OCI-LY3 (cell line): ENCODE results near the gene YLPM1.
A peak's percentile ranks its signal among the peaks of the same experiment; 100 is the strongest.

Source experiments
- H2AFZ ChIP-seq: fragments of 200-600, 300-600 bp; shearing (Covaris generic); 2 replicates; pipeline ENCODE4 v1.6.0; 2014; ENCODE audit warnings: antibody characterized with exemption, low read depth, low read length
- H3K27ac ChIP-seq: fragments of 200-600, 300-600 bp; sonication (generic); 2 replicates; pipeline ENCODE4 v1.5.1; 2014; ENCODE audit warnings: mild to moderate bottlenecking, low read length, moderate library complexity, mixed read lengths
- H3K27me3 ChIP-seq: fragments of 200-600, 300-600 bp; sonication (generic); 2 replicates; pipeline ENCODE4 v1.6.1; 2014; ENCODE audit warnings: low read depth, low read length, mixed read lengths
- H3K36me3 ChIP-seq: fragments of 200-600, 300-600 bp; sonication (generic); replicated peaks from 2 replicates; pipeline ENCODE3; 2014; ENCODE audit warnings: low read depth, low read length, mixed read lengths
- H3K4me1 ChIP-seq: fragments of 300-600, 200-600 bp; sonication (generic); 2 replicates; pipeline ENCODE4 v1.6.1; 2014; ENCODE audit warnings: low read length, mixed read lengths
- H3K4me2 ChIP-seq: fragments of 200-600, 300-600 bp; sonication (generic); 2 replicates; pipeline ENCODE4 v1.6.1; 2014; ENCODE audit warnings: low read length, mixed read lengths
- H3K4me3 ChIP-seq: fragments of 300-600, 200-600 bp; sonication (generic); 2 replicates; pipeline ENCODE4 v1.5.1; 2014; ENCODE audit warnings: antibody characterized with exemption, mild to moderate bottlenecking, low read length, moderate library complexity
- H3K79me2 ChIP-seq: fragments of 300-600, 200-600 bp; shearing (Covaris generic); 2 replicates; pipeline ENCODE4 v1.6.1; 2014; ENCODE audit warnings: mild to moderate bottlenecking, low read length, mixed read lengths
- H3K9ac ChIP-seq: fragments of 300-600, 200-600 bp; shearing (Covaris generic); 2 replicates; pipeline ENCODE4 v1.6.0; 2014; ENCODE audit warnings: mild to moderate bottlenecking, low read length, moderate library complexity
- H3K9me3 ChIP-seq: fragments of 200-600, 300-600 bp; shearing (Covaris generic); 2 replicates; pipeline ENCODE4 v1.6.1; 2014; ENCODE audit warnings: low read length, mixed read lengths; ENCODE audit not compliant: insufficient read depth
- H4K20me1 ChIP-seq: fragments of 200-600, 300-600 bp; sonication (generic); 2 replicates; pipeline ENCODE4 v1.6.1; 2016; ENCODE audit warnings: low read length, mixed read lengths; ENCODE audit not compliant: insufficient read depth
- CTCF ChIP-seq: fragments of 200-600, 300-600 bp; sonication (generic); IDR thresholded peaks from 2 replicates; pipeline ENCODE4 v1.5.1; 2014; ENCODE audit warnings: antibody characterized with exemption, low read length, low read depth
- EZH2phosphoT487 ChIP-seq: fragments of 200-600 bp; shearing (Covaris generic); IDR thresholded peaks from 2 replicates; pipeline ENCODE4 v1.6.1; 2018; ENCODE audit warnings: antibody characterized with exemption, mixed run types, low read depth

YLPM1 gene

GRCh38 chr14:74841230-74842207 lies 78.4 kb downstream of the YLPM1 start:
- Histone ChIP-seq H3K4me1 (peaks cover 55% of the 10 kb centered on the region), H2AFZ (no peak overlapping the region), H3K27ac (peak overlapping the region; percentile 94), H3K27me3 (no peaks in the 10 kb centered on the region), H3K79me2 (peaks cover 4% of the 10 kb centered on the region; the same call in 1 of the 2 replicates), H3K9ac (peak overlapping the region; percentile 64), H3K9me3 (no peaks in the 10 kb centered on the region), H3K4me3 (peak overlapping the region; percentile 60), H3K36me3 (peaks cover 2% of the 10 kb centered on the region), H3K4me2 (peak overlapping the region; percentile 92), H4K20me1 (no peaks in the 10 kb centered on the region)
- TF ChIP-seq EZH2phosphoT487 (no peak), CTCF (no peak)

GRCh38 chr14:74843653-74844052 lies 80.5 kb downstream of the YLPM1 start:
- Histone ChIP-seq H2AFZ (no peak overlapping the region), H4K20me1 (no peaks in the 10 kb centered on the region), H3K4me3 (no peak overlapping the region), H3K4me2 (no peak overlapping the region), H3K27ac (no peak overlapping the region), H3K9ac (no peak overlapping the region), H3K9me3 (no peaks in the 10 kb centered on the region), H3K27me3 (no peaks in the 10 kb centered on the region), H3K36me3 (peaks cover 13% of the 10 kb centered on the region), H3K79me2 (peaks cover 1% of the 10 kb centered on the region; the same call in 1 of the 2 replicates), H3K4me1 (peaks cover 35% of the 10 kb centered on the region)
- no peak for TF ChIP-seq EZH2phosphoT487
- TF ChIP-seq CTCF = no peak

GRCh38 chr14:74846168-74846567 lies 83.1 kb downstream of the YLPM1 start:
- Histone ChIP-seq H3K4me3 (no peak overlapping the region), H3K79me2 (no peaks in the 10 kb centered on the region), H3K36me3 (peaks cover 13% of the 10 kb centered on the region), H4K20me1 (no peaks in the 10 kb centered on the region), H3K4me2 (no peak overlapping the region), H2AFZ (no peak overlapping the region), H3K9ac (no peak overlapping the region), H3K27me3 (no peaks in the 10 kb centered on the region), H3K9me3 (no peaks in the 10 kb centered on the region), H3K4me1 (peaks cover 12% of the 10 kb centered on the region), H3K27ac (no peak overlapping the region)
- TF ChIP-seq CTCF (no peak), EZH2phosphoT487 (no peak)

GRCh38 chr14:74846968-74847665 lies 84.0 kb downstream of the YLPM1 start:
- Histone ChIP-seq H4K20me1 (no peaks in the 10 kb centered on the region), H3K79me2 (no peaks in the 10 kb centered on the region), H3K27ac (no peak overlapping the region), H3K27me3 (no peaks in the 10 kb centered on the region), H3K36me3 (peaks cover 13% of the 10 kb centered on the region), H3K4me3 (no peak overlapping the region), H3K4me2 (no peak overlapping the region), H3K9ac (no peak overlapping the region), H3K9me3 (no peaks in the 10 kb centered on the region), H2AFZ (no peak overlapping the region), H3K4me1 (peaks cover 4% of the 10 kb centered on the region)
- TF ChIP-seq EZH2phosphoT487 = no peak
- TF ChIP-seq CTCF = no peak
